CD4-positive, CD25-positive, alpha-beta regulatory T cell (primary cell): ENCODE data around the gene KCND3. TPM values are rescaled to one million over a fixed set of nuclear protein-coding genes. Genes with fewer than 3 reads are reported as not detected.
A peak's percentile ranks its signal among the peaks of the same experiment; 100 is the strongest.

Source experiments
- ATAC-seq, 2 donors: fragments of 150-1000 bp; cut with Tn5 transposase; one replicate each; pipeline ENCODE4 v1.10.0; 2021; ENCODE audit warnings: low read depth in 2 of 2, moderate number of reproducible peaks in 2 of 2, moderate library complexity in 1 of 2
- DNase-seq, 3 donors: peaks; one replicate each; pipeline versions ENCODE4 v3.0.0 to v3.0.0-alpha.2; 2012 to 2022; ENCODE audit warnings: mixed read lengths in 1 of 3
- H3K27ac ChIP-seq: one replicate; pipeline ENCODE4 v1.7.0; 2013; ENCODE audit warnings: mild to moderate bottlenecking, low read length; ENCODE audit not compliant: insufficient read depth, poor library complexity, severe bottlenecking
- H3K27me3 ChIP-seq: one replicate; pipeline ENCODE4 v1.7.0; 2013; ENCODE audit warnings: low read length; ENCODE audit not compliant: control insufficient read depth, insufficient read depth
- H3K36me3 ChIP-seq: one replicate; pipeline ENCODE4 v1.7.0; 2013; ENCODE audit warnings: mild to moderate bottlenecking, low read length, moderate library complexity; ENCODE audit not compliant: control insufficient read depth, insufficient read depth
- H3K4me1 ChIP-seq: 2 replicates; pipeline ENCODE4 v1.7.0; 2013; ENCODE audit warnings: mild to moderate bottlenecking, low read length; ENCODE audit not compliant: insufficient read depth, control insufficient read depth, poor library complexity, severe bottlenecking
- H3K4me3 ChIP-seq: one replicate; pipeline ENCODE4 v1.7.0; 2013; ENCODE audit warnings: low read depth, mild to moderate bottlenecking, low read length, moderate library complexity
- H3K9me3 ChIP-seq, 2 experiments: 1 replicate in 1 of 2; 2 replicates in 1 of 2; pipeline ENCODE4 v1.7.0; 2013; ENCODE audit warnings: low read length in 2 of 2, mild to moderate bottlenecking in 1 of 2, moderate library complexity in 1 of 2; ENCODE audit not compliant: control insufficient read depth in 2 of 2
- H3K27ac Mint-ChIP-seq, 3 donors: one replicate each; pipeline ENCODE4 v1.8.0; 2020 to 2022; ENCODE audit warnings: mild to moderate bottlenecking in 3 of 3, mixed read lengths in 3 of 3, moderate library complexity in 2 of 3
- H3K27me3 Mint-ChIP-seq: one replicate; pipeline ENCODE4 v1.8.0; 2022; ENCODE audit warnings: mild to moderate bottlenecking, mixed read lengths
- H3K36me3 Mint-ChIP-seq: one replicate; pipeline ENCODE4 v1.8.0; 2020; ENCODE audit warnings: mixed read lengths
- H3K4me1 Mint-ChIP-seq, 4 donors: one replicate each; pipeline ENCODE4 v1.8.0; 2020 to 2022; ENCODE audit warnings: mixed read lengths in 4 of 4, mild to moderate bottlenecking in 1 of 4
- H3K4me3 Mint-ChIP-seq, 4 donors: one replicate each; pipeline ENCODE4 v1.8.0; 2020 to 2022; ENCODE audit warnings: mild to moderate bottlenecking in 4 of 4, mixed read lengths in 4 of 4, moderate library complexity in 3 of 4
- H3K9me3 Mint-ChIP-seq, 7 donors: one replicate each; pipeline ENCODE4 v1.8.0; 2020 to 2022; ENCODE audit warnings: mixed read lengths in 7 of 7, mild to moderate bottlenecking in 3 of 7, moderate library complexity in 2 of 7
- polyA plus RNA-seq, 4 donors: library from polyadenylated mRNA; unstranded; fragments of 300-500 nt; fragmentation: Illumina TruSeq; gene quantifications; one replicate each; pipeline ENCODE4 v1.2.3, GENCODE V29; 2021
- total RNA-seq: library from RNA; stranded (reverse); gene quantifications from one replicate; pipeline ENCODE4 v1.2.3, GENCODE V29; 2022

Gene KCND3
- total and polyA plus RNA-seq, 5 donors from 2014 or later, result 0.02 to 0.10 (median 0.07) TPM; not detected in 2

- H3K4me3 ChIP-seq, result no peak overlapping the region
- Mint-ChIP-seq H3K4me1 (no peaks in the 10 kb centered on the region), H3K27ac (no peak overlapping the region), H3K36me3 (no peaks in the 10 kb centered on the region), H3K27me3 (peaks cover 6% of the 10 kb centered on the region), H3K4me3 (no peak overlapping the region), H3K9me3 (no peaks in the 10 kb centered on the region)
- no peaks in the 10 kb centered on the region for H3K9me3 ChIP-seq
- no peak for ATAC-seq
- H3K36me3 ChIP-seq, result no peaks in the 10 kb centered on the region
- no peaks in the 10 kb centered on the region for H3K4me1 ChIP-seq
- no peak for DNase-seq
- no peak overlapping the region for H3K27ac ChIP-seq
- no peaks in the 10 kb centered on the region for H3K27me3 ChIP-seq
These were observed 212.2 kb downstream of the KCND3 start for GRCh38 chr1:111777301-111777700.

GRCh38 chr1:111776861-111777260 lies 212.6 kb downstream of the KCND3 start:
- H3K27me3 Mint-ChIP-seq, result peaks cover 6% of the 10 kb centered on the region
- H3K27ac Mint-ChIP-seq, result no peak overlapping the region
- no peaks in the 10 kb centered on the region for H3K36me3 Mint-ChIP-seq
- no peak overlapping the region for H3K4me3 ChIP-seq
- ATAC-seq (no peak), DNase-seq (no peak)
- no peaks in the 10 kb centered on the region for H3K9me3 ChIP-seq
- H3K9me3 Mint-ChIP-seq, result no peaks in the 10 kb centered on the region
- no peak overlapping the region for H3K27ac ChIP-seq
- H3K4me1 ChIP-seq, result no peaks in the 10 kb centered on the region
- H3K4me1 Mint-ChIP-seq, result no peaks in the 10 kb centered on the region
- H3K36me3 ChIP-seq, result no peaks in the 10 kb centered on the region
- no peaks in the 10 kb centered on the region for H3K27me3 ChIP-seq
- no peak overlapping the region for H3K4me3 Mint-ChIP-seq

GRCh38 chr1:111776391-111776790 lies 213.1 kb downstream of the KCND3 start:
- H3K9me3 Mint-ChIP-seq, result no peaks in the 10 kb centered on the region
- Histone ChIP-seq H3K27ac (no peak overlapping the region), H3K4me1 (no peaks in the 10 kb centered on the region), H3K9me3 (no peaks in the 10 kb centered on the region), H3K36me3 (no peaks in the 10 kb centered on the region), H3K4me3 (no peak overlapping the region), H3K27me3 (no peaks in the 10 kb centered on the region)
- no peak overlapping the region for H3K27ac Mint-ChIP-seq
- no peak for ATAC-seq
- H3K36me3 Mint-ChIP-seq, result no peaks in the 10 kb centered on the region
- H3K4me1 Mint-ChIP-seq, result no peaks in the 10 kb centered on the region
- no peak overlapping the region for H3K4me3 Mint-ChIP-seq
- peaks cover 6% of the 10 kb centered on the region for H3K27me3 Mint-ChIP-seq
- DNase-seq, result no peak

DNA sequence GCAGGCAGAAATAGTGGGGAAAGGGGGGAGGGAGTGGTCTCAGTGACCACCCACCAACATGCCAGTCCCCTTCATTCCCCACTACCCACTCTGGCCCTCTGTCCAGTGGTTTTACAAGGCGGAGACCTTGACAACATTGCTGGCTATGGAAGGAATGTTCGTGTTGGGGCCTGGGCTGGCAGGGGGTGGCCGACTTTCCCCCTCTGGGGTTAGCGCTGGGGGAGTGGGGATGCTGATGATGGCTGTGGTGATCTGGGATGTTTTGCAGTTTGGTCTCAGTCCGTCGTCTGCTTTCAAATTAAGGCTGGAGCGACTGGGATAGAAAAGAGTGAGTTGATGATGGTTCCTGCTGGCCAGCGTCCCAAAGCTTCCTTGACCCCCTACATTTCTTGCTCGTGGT lies 213.5 kb downstream of the KCND3 start:
- no peak for ATAC-seq
- no peaks in the 10 kb centered on the region for H3K4me1 ChIP-seq
- no peak overlapping the region for H3K27ac Mint-ChIP-seq
- no peak overlapping the region for H3K4me3 ChIP-seq
- no peaks in the 10 kb centered on the region for H3K36me3 ChIP-seq
- H3K36me3 Mint-ChIP-seq, result no peaks in the 10 kb centered on the region
- H3K9me3 Mint-ChIP-seq, result no peaks in the 10 kb centered on the region
- H3K4me3 Mint-ChIP-seq, result no peak overlapping the region
- H3K4me1 Mint-ChIP-seq, result no peaks in the 10 kb centered on the region
- H3K9me3 ChIP-seq, result no peaks in the 10 kb centered on the region
- DNase-seq, result no peak
- H3K27me3 ChIP-seq, result no peaks in the 10 kb centered on the region
- H3K27me3 Mint-ChIP-seq, result peaks cover 6% of the 10 kb centered on the region
- no peak overlapping the region for H3K27ac ChIP-seq

- no peaks in the 10 kb centered on the region for H3K9me3 ChIP-seq
- no peaks in the 10 kb centered on the region for H3K4me1 ChIP-seq
- Mint-ChIP-seq H3K4me1 (peaks cover 0 to 5% (median 3%) of the 10 kb centered on the region in 4 donors), H3K27me3 (no peaks in the 10 kb centered on the region), H3K27ac (peak overlapping the region in 1 of 3 donors; percentile 12), H3K4me3 (no peak overlapping the region), H3K36me3 (peaks cover 7% of the 10 kb centered on the region), H3K9me3 (no peaks in the 10 kb centered on the region)
- ATAC-seq (no peak), DNase-seq (no peak)
- H3K4me3 ChIP-seq, result no peak overlapping the region
- H3K36me3 ChIP-seq, result peaks cover 31% of the 10 kb centered on the region
- no peak overlapping the region for H3K27ac ChIP-seq
- H3K27me3 ChIP-seq, result no peaks in the 10 kb centered on the region
These were observed 218.6 kb downstream of the KCND3 start for GRCh38 chr1:111770916-111771315.

- no peak overlapping the region for H3K4me3 Mint-ChIP-seq
These were observed 219.8 kb downstream of the KCND3 start for GRCh38 chr1:111769517-111770146.

DNA sequence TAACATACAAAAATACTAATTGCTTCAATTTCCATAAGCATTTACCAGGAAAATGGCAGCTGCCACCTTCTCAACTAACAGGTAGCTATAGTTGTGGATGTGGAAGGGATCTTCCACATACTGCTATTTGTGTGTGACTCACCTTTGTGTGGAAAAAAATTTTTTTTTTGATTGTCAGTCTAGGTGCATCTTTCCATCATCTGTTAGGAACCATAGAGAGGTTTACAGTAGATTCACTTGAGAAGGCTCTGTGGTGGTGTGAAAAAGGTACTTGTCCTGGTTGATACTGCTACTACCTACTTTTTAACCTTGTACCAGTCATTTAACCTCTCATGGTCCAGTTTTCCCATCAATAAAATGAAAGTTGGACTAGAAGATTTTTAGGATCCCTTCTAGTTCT lies 220.8 kb downstream of the KCND3 start:
- H3K4me3 ChIP-seq, result no peak overlapping the region
- Mint-ChIP-seq H3K27ac (no peak overlapping the region), H3K36me3 (peaks cover 24% of the 10 kb centered on the region), H3K4me1 (peaks cover 4 to 6% (median 5%) of the 10 kb centered on the region in 4 donors), H3K4me3 (no peak overlapping the region), H3K9me3 (no peaks in the 10 kb centered on the region), H3K27me3 (no peaks in the 10 kb centered on the region)
- no peaks in the 10 kb centered on the region for H3K4me1 ChIP-seq
- H3K36me3 ChIP-seq, result peaks cover 53% of the 10 kb centered on the region
- no peak for ATAC-seq
- DNase-seq, result no peak
- no peak overlapping the region for H3K27ac ChIP-seq
- no peaks in the 10 kb centered on the region for H3K27me3 ChIP-seq
- no peaks in the 10 kb centered on the region for H3K9me3 ChIP-seq

More at GRCh38 chr1:111769517-111770146, 219.8 kb downstream of the KCND3 start:
- Histone ChIP-seq H3K27ac (no peak overlapping the region), H3K4me3 (no peak overlapping the region), H3K4me1 (no peaks in the 10 kb centered on the region), H3K27me3 (no peaks in the 10 kb centered on the region), H3K9me3 (no peaks in the 10 kb centered on the region), H3K36me3 (peaks cover 44% of the 10 kb centered on the region)
- Mint-ChIP-seq H3K27ac (no peak overlapping the region), H3K27me3 (no peaks in the 10 kb centered on the region), H3K4me1 (peaks cover 4 to 5% (median 4%) of the 10 kb centered on the region in 4 donors), H3K36me3 (peaks cover 17% of the 10 kb centered on the region), H3K9me3 (no peaks in the 10 kb centered on the region)
- DNase-seq (peak; percentile 47 to 78 (median 65)), ATAC-seq (peak; percentile 58 to 80)

GRCh38 chr1:111768023-111768422 lies 221.4 kb downstream of the KCND3 start:
- no peaks in the 10 kb centered on the region for H3K27me3 ChIP-seq
- no peaks in the 10 kb centered on the region for H3K9me3 ChIP-seq
- no peaks in the 10 kb centered on the region for H3K4me1 ChIP-seq
- peaks cover 57% of the 10 kb centered on the region for H3K36me3 ChIP-seq
- Mint-ChIP-seq H3K27me3 (no peaks in the 10 kb centered on the region), H3K9me3 (no peaks in the 10 kb centered on the region), H3K4me1 (peaks cover 5 to 6% (median 5%) of the 10 kb centered on the region in 4 donors), H3K4me3 (no peak overlapping the region), H3K36me3 (peaks cover 26% of the 10 kb centered on the region), H3K27ac (peak overlapping the region in 1 of 3 donors; percentile 55)
- ATAC-seq, result no peak
- no peak for DNase-seq
- H3K4me3 ChIP-seq, result no peak overlapping the region
- H3K27ac ChIP-seq, result no peak overlapping the region
